GM03348 (cell line): ENCODE data around the gene RAD50.
"Not testable (repeated sequence)": the region's sequence is repeated elsewhere in the genome, so short reads cannot be mapped to it uniquely, and the experiment has no call there.

Experiments
- DNase-seq: peaks from one replicate; pipeline ENCODE4 v3.0.0; 2012; ENCODE audit warnings: low spot score

RAD50 gene

GRCh38 chr5:132633587-132633986, 76.8 kb downstream of the RAD50 start:
- DNase-seq = not testable (repeated sequence)

GRCh38 chr5:132635873-132636272, 79.1 kb downstream of the RAD50 start:
- DNase-seq = no peak

- DNase-seq = no peak
Measured at GRCh38 chr5:132637241-132637640, 80.5 kb downstream of the RAD50 start.

GRCh38 chr5:132639706-132640130, 82.9 kb downstream of the RAD50 start:
- no peak for DNase-seq

- DNase-seq = no peak
Measured at GRCh38 chr5:132640613-132641012, 83.8 kb downstream of the RAD50 start.

GRCh38 chr5:132641241-132641723, 84.5 kb downstream of the RAD50 start:
- no peak for DNase-seq

GRCh38 chr5:132641841-132642240, 85.1 kb downstream of the RAD50 start:
- DNase-seq = no peak

- no peak for DNase-seq
Measured at GRCh38 chr5:132644177-132644576, 87.4 kb downstream of the RAD50 start.

- DNase-seq = no peak
Measured at GRCh38 chr5:132646583-132647266, 89.9 kb downstream of the RAD50 start.

GRCh38 chr5:132647473-132647872, 90.7 kb downstream of the RAD50 start:
- DNase-seq = no peak

- no peak for DNase-seq
Measured at GRCh38 chr5:132648355-132648754, 91.6 kb downstream of the RAD50 start.

- DNase-seq = no peak
Measured at GRCh38 chr5:132651838-132652469, 95.2 kb downstream of the RAD50 start.

- no peak for DNase-seq
Measured at GRCh38 chr5:132653716-132654115, 96.9 kb downstream of the RAD50 start.

- DNase-seq = peak; percentile 70
Measured at GRCh38 chr5:132655821-132656773, 99.3 kb downstream of the RAD50 start.

- no peak for DNase-seq
Measured at GRCh38 chr5:132656774-132657355, 100.1 kb downstream of the RAD50 start.

- no peak for DNase-seq
Measured at GRCh38 chr5:132657676-132658380, 101.1 kb downstream of the RAD50 start, which contains the start of gene IL13. Gene IL13 (plus strand): TSS chr5:132658173. CDS start chr5:132658187, 14 bp downstream.

GRCh38 chr5:132658381-132659302, 101.9 kb downstream of the RAD50 start:
- no peak for DNase-seq

- no peak for DNase-seq
Measured at GRCh38 chr5:132659598-132660493, 103.1 kb downstream of the RAD50 start.
